ENCODE results near the gene YBX1.
"Not testable (repeated sequence)": the region's sequence is repeated elsewhere in the genome, so short reads cannot be mapped to it uniquely, and the experiment has no call there.

The YBX1 gene

DNA sequence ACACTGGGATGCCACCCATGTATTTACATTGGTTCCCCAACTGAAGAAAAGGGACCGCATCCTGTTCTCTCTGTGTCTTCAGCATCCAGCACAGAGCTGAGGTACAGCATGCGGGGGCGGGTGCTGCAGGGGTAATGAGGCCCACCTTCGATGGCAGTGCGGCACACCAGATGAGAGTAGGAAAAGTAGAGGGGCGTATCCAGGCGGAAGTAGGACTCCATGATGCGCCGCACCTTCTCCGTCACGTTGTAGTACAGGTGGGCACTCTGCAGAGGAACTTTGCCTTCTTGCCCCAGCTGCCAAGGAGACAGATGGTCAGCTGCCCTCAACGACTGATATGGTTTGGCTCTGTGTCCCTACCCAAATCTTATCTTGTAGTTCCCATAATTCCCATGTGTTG is 67.8 kb downstream of the YBX1 start:
- no peak overlapping the region for H3K4me2 ChIP-seq
- no peaks in the 10 kb centered on the region for H3K36me3 ChIP-seq (ENCODE audit: insufficient read depth)
- no peaks in the 10 kb centered on the region for H3K4me1 ChIP-seq (ENCODE audit: low read depth, poor library complexity, severe bottlenecking)

DNA sequence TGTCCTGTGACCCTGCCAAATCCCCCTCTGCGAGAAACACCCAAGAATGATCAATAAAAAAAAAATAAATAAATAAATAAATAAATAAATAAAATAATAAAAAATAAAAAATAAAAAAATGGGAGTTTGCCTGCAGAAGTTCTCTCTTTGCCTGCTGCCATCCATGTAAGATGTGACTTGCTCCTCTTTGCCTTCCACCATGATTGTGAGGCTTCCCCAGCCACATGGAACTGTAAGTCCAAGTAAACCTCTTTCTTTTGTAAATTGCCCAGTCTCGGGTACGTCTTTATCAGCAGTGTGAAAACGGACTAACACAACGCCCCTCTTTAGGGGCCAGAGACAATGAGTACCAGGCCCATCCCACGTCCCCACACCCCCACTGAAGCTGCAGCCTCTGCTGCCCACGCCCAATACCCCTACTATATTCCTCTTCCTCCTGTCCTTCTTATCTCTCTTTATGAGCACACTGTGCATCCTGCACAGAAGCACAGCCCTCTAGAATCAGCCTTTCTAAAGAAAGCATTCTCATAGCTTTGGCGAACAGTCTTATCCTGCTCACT is 69.4 kb downstream of the YBX1 start:
- H4K20me1 ChIP-seq (ENCODE audit: insufficient read depth); H3K4me3 ChIP-seq (IDR thresholded peaks at IDR 0.05; ENCODE audit: insufficient read depth, low read depth, low read length); H3K36me3 ChIP-seq (ENCODE audit: insufficient read depth); H3K27me3 ChIP-seq (ENCODE audit: insufficient read depth, low read depth); H3K9ac ChIP-seq; H3K79me2 ChIP-seq (ENCODE audit: insufficient read depth, low read depth); H2AFZ ChIP-seq (ENCODE audit: low read depth); H3K27ac ChIP-seq; H3K4me2 ChIP-seq; H3K4me1 ChIP-seq (ENCODE audit: low read depth, poor library complexity, severe bottlenecking): not testable (repeated sequence)

More for the DNA sequence above, 67.8 kb downstream of the YBX1 start:
- no peak overlapping the region for H3K4me3 ChIP-seq (IDR thresholded peaks at IDR 0.05; ENCODE audit: insufficient read depth, low read depth, low read length)
- no peak overlapping the region for H3K27ac ChIP-seq
- no peaks in the 10 kb centered on the region for H4K20me1 ChIP-seq (ENCODE audit: insufficient read depth)
- no peaks in the 10 kb centered on the region for H3K79me2 ChIP-seq (ENCODE audit: insufficient read depth, low read depth)
- H3K27me3 ChIP-seq (ENCODE audit: insufficient read depth, low read depth), result no peaks in the 10 kb centered on the region
- H2AFZ ChIP-seq (ENCODE audit: low read depth), result no peak overlapping the region
- TF ChIP-seq, protein P1, sequence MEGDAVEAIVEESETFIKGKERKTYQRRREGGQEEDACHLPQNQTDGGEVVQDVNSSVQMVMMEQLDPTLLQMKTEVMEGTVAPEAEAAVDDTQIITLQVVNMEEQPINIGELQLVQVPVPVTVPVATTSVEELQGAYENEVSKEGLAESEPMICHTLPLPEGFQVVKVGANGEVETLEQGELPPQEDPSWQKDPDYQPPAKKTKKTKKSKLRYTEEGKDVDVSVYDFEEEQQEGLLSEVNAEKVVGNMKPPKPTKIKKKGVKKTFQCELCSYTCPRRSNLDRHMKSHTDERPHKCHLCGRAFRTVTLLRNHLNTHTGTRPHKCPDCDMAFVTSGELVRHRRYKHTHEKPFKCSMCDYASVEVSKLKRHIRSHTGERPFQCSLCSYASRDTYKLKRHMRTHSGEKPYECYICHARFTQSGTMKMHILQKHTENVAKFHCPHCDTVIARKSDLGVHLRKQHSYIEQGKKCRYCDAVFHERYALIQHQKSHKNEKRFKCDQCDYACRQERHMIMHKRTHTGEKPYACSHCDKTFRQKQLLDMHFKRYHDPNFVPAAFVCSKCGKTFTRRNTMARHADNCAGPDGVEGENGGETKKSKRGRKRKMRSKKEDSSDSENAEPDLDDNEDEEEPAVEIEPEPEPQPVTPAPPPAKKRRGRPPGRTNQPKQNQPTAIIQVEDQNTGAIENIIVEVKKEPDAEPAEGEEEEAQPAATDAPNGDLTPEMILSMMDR (conservative IDR thresholded peaks at IDR 0.05; ENCODE audit: low read depth, low read length), result no peak
- no peak overlapping the region for H3K9ac ChIP-seq

DNA sequence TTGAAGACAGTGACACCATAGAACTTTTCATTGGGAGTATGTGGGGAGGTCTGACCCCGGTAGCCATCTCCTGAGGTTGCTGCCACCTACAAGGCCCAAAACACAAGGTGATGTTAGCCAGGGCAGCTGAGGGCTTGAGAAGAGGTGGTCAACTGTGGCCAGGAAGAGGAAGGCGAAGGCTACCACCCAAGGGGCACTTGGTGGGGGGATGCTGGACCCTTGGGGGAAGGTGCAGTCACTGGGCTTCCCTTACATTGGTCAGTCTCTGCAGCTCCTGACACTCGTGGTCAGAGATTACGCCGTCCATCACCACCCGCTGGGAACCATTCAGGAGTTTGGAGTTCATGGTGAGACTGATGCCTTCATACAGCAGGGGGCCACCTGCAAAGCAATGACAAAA is 70.1 kb downstream of the YBX1 start:
- Histone ChIP-seq H3K36me3 (ENCODE audit: insufficient read depth) (no peaks in the 10 kb centered on the region), H3K4me3 (IDR thresholded peaks at IDR 0.05; ENCODE audit: insufficient read depth, low read depth, low read length) (no peak overlapping the region), H3K9ac (no peak overlapping the region), H4K20me1 (ENCODE audit: insufficient read depth) (no peaks in the 10 kb centered on the region), H2AFZ (ENCODE audit: low read depth) (no peak overlapping the region), H3K4me2 (no peak overlapping the region), H3K27me3 (ENCODE audit: insufficient read depth, low read depth) (no peaks in the 10 kb centered on the region), H3K79me2 (ENCODE audit: insufficient read depth, low read depth) (no peaks in the 10 kb centered on the region), H3K27ac (no peak overlapping the region), H3K4me1 (ENCODE audit: low read depth, poor library complexity, severe bottlenecking) (peaks cover 3% of the 10 kb centered on the region)
- TF ChIP-seq, protein P1 (conservative IDR thresholded peaks at IDR 0.05; ENCODE audit: low read depth, low read length), result no peak

DNA sequence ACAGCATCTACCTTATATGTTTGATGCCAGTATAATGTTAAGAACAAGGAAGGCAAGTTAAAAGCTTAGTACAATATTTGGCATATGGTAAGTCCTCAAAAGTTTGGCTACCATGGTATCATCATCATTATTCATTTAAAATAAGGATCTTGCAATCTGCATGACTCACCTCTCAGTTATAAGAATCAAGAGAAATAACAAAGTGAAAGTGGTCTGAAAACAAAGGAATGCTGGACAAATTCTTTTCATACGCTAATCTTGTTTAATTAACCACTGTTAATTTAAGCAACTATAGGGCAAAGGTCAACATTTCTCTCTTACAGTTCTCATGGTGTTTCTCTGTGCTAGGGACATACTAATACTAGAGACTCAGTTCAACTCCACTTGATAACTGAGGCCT is 70.9 kb downstream of the YBX1 start:
- H3K27me3 ChIP-seq (ENCODE audit: insufficient read depth, low read depth), result no peaks in the 10 kb centered on the region
- H3K4me3 ChIP-seq (IDR thresholded peaks at IDR 0.05; ENCODE audit: insufficient read depth, low read depth, low read length), result no peak overlapping the region
- TF ChIP-seq, protein P1 (conservative IDR thresholded peaks at IDR 0.05; ENCODE audit: low read depth, low read length), result no peak
- no peaks in the 10 kb centered on the region for H4K20me1 ChIP-seq (ENCODE audit: insufficient read depth)
- H3K27ac ChIP-seq, result no peak overlapping the region
- no peaks in the 10 kb centered on the region for H3K79me2 ChIP-seq (ENCODE audit: insufficient read depth, low read depth)
- H3K4me1 ChIP-seq (ENCODE audit: low read depth, poor library complexity, severe bottlenecking), result peaks cover 3% of the 10 kb centered on the region
- no peak overlapping the region for H3K9ac ChIP-seq
- no peaks in the 10 kb centered on the region for H3K36me3 ChIP-seq (ENCODE audit: insufficient read depth)
- H3K4me2 ChIP-seq, result no peak overlapping the region
- no peak overlapping the region for H2AFZ ChIP-seq (ENCODE audit: low read depth)

Measured in KMS-11 (cell line).